GM10266 (cell line): ENCODE data around the gene MLH3.

ENCODE experiments used
- DNase-seq: peaks from one replicate; pipeline ENCODE4 v3.0.0; 2012; ENCODE audit errors: extremely low spot score
- CTCF ChIP-seq: IDR thresholded peaks from 2 replicates; pipeline ENCODE4 v1.5.1; 2012; ENCODE audit warnings: mild to moderate bottlenecking, low read depth; ENCODE audit not compliant: control insufficient read depth, insufficient read depth; ENCODE audit errors: missing control alignments

Gene MLH3

GRCh38 chr14:75066691-75067090 lies 15.4 kb upstream of the MLH3 start:
- no peak for TF ChIP-seq CTCF
- DNase-seq = no peak

DNA sequence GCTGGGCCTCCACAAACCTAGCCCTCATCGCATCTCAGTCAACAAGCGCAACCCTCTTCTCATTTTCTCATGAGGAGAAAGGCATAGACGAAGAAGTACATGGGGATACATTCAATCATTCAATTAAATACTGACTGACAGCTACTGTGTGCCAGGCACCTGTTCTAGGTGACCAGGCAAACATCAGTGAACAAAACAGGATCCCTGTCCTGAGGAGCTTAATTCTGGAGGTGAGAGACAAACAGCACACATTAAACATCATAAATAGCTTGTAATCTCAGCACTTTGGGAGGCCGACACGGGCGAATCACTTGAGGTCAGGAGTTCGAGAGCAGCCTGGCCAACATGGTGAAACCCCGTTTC lies 12.9 kb upstream of the MLH3 start:
- TF ChIP-seq CTCF = no peak
- DNase-seq = no peak

DNA sequence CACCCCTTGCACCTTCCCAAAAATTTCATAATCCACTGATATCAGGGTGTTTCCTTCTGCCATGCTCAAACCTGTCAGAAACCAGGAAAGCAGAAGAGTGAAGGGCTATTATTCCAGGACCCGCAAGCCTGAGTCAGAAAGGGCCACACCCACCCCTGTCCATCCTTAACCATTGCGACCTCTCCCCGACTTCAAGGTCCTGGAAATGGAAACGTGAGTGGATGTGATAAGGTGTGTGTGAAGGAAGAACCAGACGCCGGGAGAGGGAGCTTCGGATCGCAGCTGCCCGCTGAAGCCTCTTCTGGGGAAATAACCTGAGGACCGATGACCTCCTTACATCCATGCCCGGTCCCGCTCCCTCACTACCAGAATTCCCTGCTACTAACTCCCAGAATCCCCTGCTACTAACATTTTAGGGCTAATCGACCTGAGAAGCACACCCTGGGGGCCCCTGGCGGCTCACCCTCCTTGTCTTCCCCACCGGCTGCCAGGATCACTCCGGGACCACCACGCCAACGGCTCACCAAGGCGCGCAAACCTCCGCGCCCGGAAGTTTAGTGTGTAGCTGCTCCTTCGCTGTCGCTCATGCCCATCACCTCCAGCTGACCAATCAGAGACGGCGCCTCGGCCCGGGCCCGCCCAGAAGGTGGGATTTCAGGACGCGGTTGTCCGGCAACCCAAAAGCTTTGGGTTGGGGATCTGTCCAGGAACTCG lies 12.4 kb upstream of the MLH3 start, which contains the start of gene ACYP1:
Gene ACYP1 (minus strand): TSS at position 534 of the 714 bp plus-strand sequence. CDS start 471 bp downstream, at position 63.
- TF ChIP-seq CTCF = no peak
- DNase-seq = peak; percentile 93

DNA sequence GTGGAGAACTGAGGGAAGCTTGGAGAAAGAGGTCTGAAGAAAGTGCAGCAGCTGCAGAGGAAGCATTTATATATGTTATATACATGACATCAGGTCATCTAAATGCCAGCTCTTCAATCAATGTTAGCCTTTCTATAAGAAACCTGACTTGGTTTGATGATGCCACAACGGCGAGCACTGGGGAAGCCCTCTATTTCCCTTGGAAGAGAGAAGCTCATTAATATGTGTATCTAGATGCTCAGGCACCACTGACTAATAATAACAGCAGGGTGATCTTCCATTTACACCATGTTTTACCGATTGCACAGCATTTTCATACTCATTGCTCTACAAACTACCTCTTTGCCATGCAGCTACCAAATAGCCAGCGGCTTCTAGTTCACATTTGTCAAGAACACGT lies 11.7 kb upstream of the MLH3 start:
- TF ChIP-seq CTCF = no peak
- no peak for DNase-seq

DNA sequence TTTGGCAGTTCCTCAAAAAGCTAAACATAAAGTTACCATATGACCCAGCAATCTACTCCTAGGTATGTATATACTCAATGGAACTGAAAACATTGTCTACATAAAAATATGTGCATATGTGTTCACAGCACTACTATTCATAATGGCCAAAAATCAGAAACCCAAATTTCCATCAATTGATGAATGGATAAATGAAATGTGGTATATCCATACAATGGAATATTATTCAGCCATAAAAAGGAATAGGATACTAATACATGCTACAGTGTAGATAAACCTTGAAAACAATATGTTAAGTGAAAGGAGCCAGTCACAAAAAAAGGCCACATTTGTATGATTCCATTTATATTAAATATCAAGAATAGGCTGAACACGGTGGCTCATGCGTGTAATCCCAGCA lies 9.2 kb upstream of the MLH3 start:
- no peak for TF ChIP-seq CTCF
- no peak for DNase-seq

DNA sequence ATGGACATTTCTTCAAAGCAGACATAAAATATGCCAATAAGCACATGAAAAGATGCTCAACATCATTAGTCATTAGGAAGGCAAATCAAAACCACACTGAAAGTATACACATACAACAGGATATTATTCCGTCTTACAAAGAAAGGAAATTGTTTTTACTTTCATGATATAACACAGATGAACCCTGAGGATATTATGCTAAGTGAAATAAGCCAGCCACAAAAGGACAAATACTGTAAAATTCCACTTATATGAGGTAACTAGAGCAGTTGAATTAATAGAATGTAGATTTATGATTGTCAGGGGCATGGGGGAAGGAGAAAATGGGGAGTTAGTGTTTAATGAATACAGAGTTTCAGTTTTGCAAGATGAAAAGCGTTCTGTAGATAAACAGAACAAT lies 8.4 kb upstream of the MLH3 start:
- TF ChIP-seq CTCF = no peak
- DNase-seq = no peak

- TF ChIP-seq CTCF = no peak
Measured at GRCh38 chr14:75054421-75054820, 3.2 kb upstream of the MLH3 start.

More at GRCh38 chr14:75054421-75054820, 3.2 kb upstream of the MLH3 start:
- DNase-seq = no peak
